ENCODE results near the gene LONP1. TPM values are rescaled to one million over a fixed set of nuclear protein-coding genes. Genes with fewer than 3 reads are reported as not detected.

Gene LONP1
- total RNA-seq, 1 donor from 2014 or later: 35.9 TPM

DNA sequence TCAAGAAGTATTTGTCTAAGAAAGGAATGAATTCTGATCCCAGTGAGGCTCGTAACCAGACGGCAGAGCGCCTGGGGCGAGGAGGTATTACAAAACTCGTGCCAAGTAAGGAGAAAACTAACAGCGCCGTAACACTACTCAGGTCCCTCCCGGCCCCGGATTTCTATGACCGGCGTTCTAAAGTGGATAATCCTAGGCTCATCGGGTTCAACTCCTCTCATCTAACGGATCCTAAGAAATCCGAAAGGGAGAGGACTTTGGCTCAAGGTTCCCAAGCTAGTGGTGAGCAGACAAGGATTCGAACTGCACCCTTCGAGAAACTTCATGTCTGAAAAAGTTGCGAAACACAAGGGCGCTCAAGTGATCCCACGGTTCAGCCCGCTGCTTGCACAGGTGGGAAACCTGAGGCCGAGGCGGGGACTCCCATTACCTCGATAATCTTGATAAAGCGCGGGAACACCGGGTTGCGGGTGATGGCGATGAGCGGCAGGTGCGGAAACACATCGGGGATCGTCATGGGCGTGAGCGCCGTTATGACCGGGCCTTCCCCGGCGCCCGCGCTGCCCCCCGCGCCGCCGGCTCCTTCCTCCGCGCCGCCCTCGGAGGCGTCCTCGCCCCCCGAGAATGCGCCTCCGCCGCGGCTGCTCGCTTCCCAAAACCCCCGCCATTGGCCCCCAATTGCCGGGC lies 529 bp downstream of the LONP1 start:
- DNase-seq (ENCODE audit: low spot score): peak; percentile 40

DNA sequence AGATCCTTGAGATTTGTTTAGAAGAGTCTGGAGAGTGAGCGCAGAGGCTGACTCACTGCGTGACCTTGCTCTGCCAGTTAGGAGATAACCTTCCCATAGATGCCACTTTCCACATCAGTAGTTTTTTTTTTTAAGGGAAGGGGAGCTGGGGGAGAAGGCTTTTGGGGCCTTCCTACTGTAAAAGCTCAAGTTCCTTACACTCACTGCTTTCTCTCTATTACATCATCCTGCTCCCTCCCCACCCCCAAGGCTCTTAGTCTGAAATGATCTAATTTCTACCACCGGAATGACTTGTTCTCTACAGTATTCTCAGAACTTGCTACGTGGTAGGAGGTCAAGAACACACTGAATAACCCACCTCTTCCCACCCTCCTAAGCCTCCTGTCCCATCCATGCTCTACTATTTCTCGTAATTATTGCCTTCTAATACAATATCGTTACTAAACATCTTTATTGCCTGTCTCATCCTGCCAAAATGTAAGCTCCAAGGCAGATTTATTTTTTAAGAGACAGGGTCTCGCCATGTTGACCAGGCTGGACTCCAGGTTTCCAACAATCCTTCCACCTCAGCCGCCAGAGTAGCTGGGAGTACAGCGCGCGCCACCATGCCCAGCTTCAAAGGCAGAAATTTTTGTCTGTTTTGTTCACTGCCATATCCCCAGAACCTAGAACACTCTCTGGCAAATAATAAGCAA lies 1.2 kb downstream of the LONP1 start:
- H2AFZ ChIP-seq (replicated peaks): no peak overlapping the region
- Mint-ChIP-seq H3K4me1 (peaks cover 22% of the 10 kb centered on the region), H3K9me3 (no peaks in the 10 kb centered on the region), H3K27ac (peak overlapping the region; percentile 57), H3K4me3 (peak overlapping the region; percentile 95), H3K36me3 (peaks cover 6% of the 10 kb centered on the region), H3K27me3 (ENCODE audit: insufficient read depth, low read depth) (peaks cover 8% of the 10 kb centered on the region)
- H3K4me3 ChIP-seq: peak overlapping the region; percentile 98
- H3K27ac ChIP-seq: no peak overlapping the region
- peak overlapping the region; percentile 91 for H3K9ac ChIP-seq
- no peaks in the 10 kb centered on the region for H3K27me3 ChIP-seq
- H3F3A ChIP-seq (ENCODE audit: low read depth): peaks cover 3% of the 10 kb centered on the region
- H3K79me2 ChIP-seq (ENCODE audit: low read depth): peaks cover 59% of the 10 kb centered on the region
- DNase-seq (ENCODE audit: low spot score): no peak
- peaks cover 9% of the 10 kb centered on the region for H3K4me1 ChIP-seq
- H3K9me3 ChIP-seq (ENCODE audit: low read depth): no peaks in the 10 kb centered on the region
- peak overlapping the region; percentile 100 for H3K4me2 ChIP-seq
- TF ChIP-seq EZH2phosphoT487 (IDR thresholded peaks at IDR 0.05): no peak
- no peak for TF ChIP-seq EZH2 (IDR thresholded peaks at IDR 0.05)
- TF ChIP-seq, protein P1, sequence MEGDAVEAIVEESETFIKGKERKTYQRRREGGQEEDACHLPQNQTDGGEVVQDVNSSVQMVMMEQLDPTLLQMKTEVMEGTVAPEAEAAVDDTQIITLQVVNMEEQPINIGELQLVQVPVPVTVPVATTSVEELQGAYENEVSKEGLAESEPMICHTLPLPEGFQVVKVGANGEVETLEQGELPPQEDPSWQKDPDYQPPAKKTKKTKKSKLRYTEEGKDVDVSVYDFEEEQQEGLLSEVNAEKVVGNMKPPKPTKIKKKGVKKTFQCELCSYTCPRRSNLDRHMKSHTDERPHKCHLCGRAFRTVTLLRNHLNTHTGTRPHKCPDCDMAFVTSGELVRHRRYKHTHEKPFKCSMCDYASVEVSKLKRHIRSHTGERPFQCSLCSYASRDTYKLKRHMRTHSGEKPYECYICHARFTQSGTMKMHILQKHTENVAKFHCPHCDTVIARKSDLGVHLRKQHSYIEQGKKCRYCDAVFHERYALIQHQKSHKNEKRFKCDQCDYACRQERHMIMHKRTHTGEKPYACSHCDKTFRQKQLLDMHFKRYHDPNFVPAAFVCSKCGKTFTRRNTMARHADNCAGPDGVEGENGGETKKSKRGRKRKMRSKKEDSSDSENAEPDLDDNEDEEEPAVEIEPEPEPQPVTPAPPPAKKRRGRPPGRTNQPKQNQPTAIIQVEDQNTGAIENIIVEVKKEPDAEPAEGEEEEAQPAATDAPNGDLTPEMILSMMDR (IDR thresholded peaks at IDR 0.05): no peak
- peaks cover 41% of the 10 kb centered on the region for H4K20me1 ChIP-seq (ENCODE audit: low read depth)
- no peaks in the 10 kb centered on the region for H3K36me3 ChIP-seq

More for the DNA sequence above, 529 bp downstream of the LONP1 start:
- peaks cover 41% of the 10 kb centered on the region for H4K20me1 ChIP-seq (ENCODE audit: low read depth)
- Mint-ChIP-seq H3K4me1 (peaks cover 22% of the 10 kb centered on the region), H3K27ac (peak overlapping the region; percentile 57), H3K36me3 (peaks cover 3% of the 10 kb centered on the region), H3K4me3 (peak overlapping the region; percentile 95), H3K27me3 (ENCODE audit: insufficient read depth, low read depth) (peaks cover 8% of the 10 kb centered on the region), H3K9me3 (no peaks in the 10 kb centered on the region)
- H3K4me1 ChIP-seq: peaks cover 9% of the 10 kb centered on the region
- H3K36me3 ChIP-seq: no peaks in the 10 kb centered on the region
- H3K9ac ChIP-seq: peak overlapping the region; percentile 91
- H3K4me3 ChIP-seq: peak overlapping the region; percentile 98
- peaks cover 3% of the 10 kb centered on the region for H3F3A ChIP-seq (ENCODE audit: low read depth)
- peaks cover 53% of the 10 kb centered on the region for H3K79me2 ChIP-seq (ENCODE audit: low read depth)
- H3K27me3 ChIP-seq: no peaks in the 10 kb centered on the region
- H2AFZ ChIP-seq (replicated peaks): no peak overlapping the region
- peak overlapping the region; percentile 70 for H3K27ac ChIP-seq
- TF ChIP-seq EZH2 (IDR thresholded peaks at IDR 0.05): no peak
- TF ChIP-seq, protein P1 (IDR thresholded peaks at IDR 0.05): no peak
- no peak for TF ChIP-seq EZH2phosphoT487 (IDR thresholded peaks at IDR 0.05)
- no peaks in the 10 kb centered on the region for H3K9me3 ChIP-seq (ENCODE audit: low read depth)
- peak overlapping the region; percentile 100 for H3K4me2 ChIP-seq

DNA sequence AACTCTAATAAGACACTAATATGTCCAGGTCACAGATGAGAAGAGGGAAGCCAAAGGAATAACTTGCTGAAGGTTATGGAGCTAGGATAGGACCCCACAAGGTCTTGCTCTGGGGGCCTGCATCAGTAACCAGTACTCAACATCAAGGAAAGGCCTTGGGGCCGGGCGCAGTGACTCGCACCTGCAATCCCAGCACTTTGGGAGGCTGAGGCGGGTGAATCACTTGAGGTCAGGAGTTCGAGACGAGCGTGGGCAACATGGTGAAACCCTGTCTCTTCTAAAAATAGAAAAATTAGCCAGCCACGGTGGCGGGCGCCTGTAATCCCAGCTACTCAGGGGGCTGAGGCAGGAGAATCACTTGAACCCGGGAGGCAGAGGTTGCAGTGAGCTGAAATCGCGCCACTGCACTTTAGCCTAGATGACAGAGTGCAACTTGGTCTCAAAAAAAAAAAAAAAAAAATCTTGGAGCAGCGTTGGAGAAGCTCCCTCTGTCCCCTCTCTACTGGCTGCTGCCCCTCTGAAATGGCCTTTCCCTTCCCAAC lies 1.8 kb downstream of the LONP1 start:
- Mint-ChIP-seq H3K9me3 (no peaks in the 10 kb centered on the region), H3K27me3 (ENCODE audit: insufficient read depth, low read depth) (peaks cover 8% of the 10 kb centered on the region), H3K36me3 (peaks cover 7% of the 10 kb centered on the region), H3K4me1 (peaks cover 22% of the 10 kb centered on the region), H3K4me3 (peak overlapping the region; percentile 95), H3K27ac (no peak overlapping the region)
- no peak for DNase-seq (ENCODE audit: low spot score)
- Histone ChIP-seq H3K79me2 (ENCODE audit: low read depth) (peaks cover 60% of the 10 kb centered on the region), H3K36me3 (no peaks in the 10 kb centered on the region), H3F3A (ENCODE audit: low read depth) (peaks cover 3% of the 10 kb centered on the region), H3K4me2 (peak overlapping the region; percentile 100), H3K9me3 (ENCODE audit: low read depth) (no peaks in the 10 kb centered on the region), H3K9ac (no peak overlapping the region), H3K27me3 (no peaks in the 10 kb centered on the region), H4K20me1 (ENCODE audit: low read depth) (peaks cover 41% of the 10 kb centered on the region), H3K27ac (no peak overlapping the region), H3K4me3 (peak overlapping the region; percentile 98), H2AFZ (replicated peaks) (no peak overlapping the region), H3K4me1 (peaks cover 9% of the 10 kb centered on the region)
- no peak for TF ChIP-seq EZH2phosphoT487 (IDR thresholded peaks at IDR 0.05)
- no peak for TF ChIP-seq EZH2 (IDR thresholded peaks at IDR 0.05)
- TF ChIP-seq, protein P1 (IDR thresholded peaks at IDR 0.05): no peak
